ENCODE results near the gene CDKN1A. TPM values are rescaled to one million over a fixed set of nuclear protein-coding genes. Genes with fewer than 3 reads are reported as not detected.

CDKN1A gene
- polyA plus RNA-seq, 4 donors: 9.4 to 16.3 (median 11.6) TPM

- DNase-seq (ENCODE audit: low read depth in 4 of 4, low spot score in 2 of 4): no peak
Measured at GRCh38 chr6:36735110-36736071, 56.9 kb downstream of the CDKN1A start.

Other genes starting within 250 kb of the CDKN1A start
- under 1 TPM in 2 of 4 donors, not detected in 2; 0.08 to 0.11 TPM for gene PXT1, start 235.9 kb upstream of the CDKN1A start, polyA plus RNA-seq (ENCODE audit: insufficient read length in 4 of 4)
- 10 to 100 TPM; 43.8 to 53.8 (median 50.2) TPM for gene KCTD20, start 235.7 kb upstream of the CDKN1A start, polyA plus RNA-seq (ENCODE audit: insufficient read length in 4 of 4)
- 10 to 100 TPM; 40.3 to 60.5 (median 50.0) TPM for gene STK38, start 131.2 kb upstream of the CDKN1A start, polyA plus RNA-seq (ENCODE audit: insufficient read length in 4 of 4)
- gene SRSF3, start 84.4 kb upstream of the CDKN1A start, polyA plus RNA-seq (ENCODE audit: insufficient read length in 4 of 4): 100 to 1,000 TPM; 540 to 635 (median 592) TPM
- gene RAB44, start 19.1 kb downstream of the CDKN1A start, polyA plus RNA-seq (ENCODE audit: insufficient read length in 4 of 4): under 1 TPM in 2 of 4 donors, not detected in 2; 0.06 to 0.23 TPM
- gene CPNE5, start 160.7 kb downstream of the CDKN1A start, polyA plus RNA-seq (ENCODE audit: insufficient read length in 4 of 4): 10 to 100 TPM; 12.2 to 16.6 (median 13.8) TPM
- 10 to 100 TPM; 48.1 to 54.4 (median 51.1) TPM for gene PPIL1, start 196.1 kb downstream of the CDKN1A start, polyA plus RNA-seq (ENCODE audit: insufficient read length in 4 of 4)
- 10 to 100 TPM; 43.0 to 50.6 (median 47.9) TPM for gene C6orf89, start 207.2 kb downstream of the CDKN1A start, polyA plus RNA-seq (ENCODE audit: insufficient read length in 4 of 4)

Measured in left renal cortex interstitium (tissue), 4 donors.